ENCODE results near the gene MAP2K7.
A peak's percentile ranks its signal among the peaks of the same experiment; 100 is the strongest.
"Not testable (repeated sequence)": the region's sequence is repeated elsewhere in the genome, so short reads cannot be mapped to it uniquely, and the experiment has no call there.

The MAP2K7 gene

DNA sequence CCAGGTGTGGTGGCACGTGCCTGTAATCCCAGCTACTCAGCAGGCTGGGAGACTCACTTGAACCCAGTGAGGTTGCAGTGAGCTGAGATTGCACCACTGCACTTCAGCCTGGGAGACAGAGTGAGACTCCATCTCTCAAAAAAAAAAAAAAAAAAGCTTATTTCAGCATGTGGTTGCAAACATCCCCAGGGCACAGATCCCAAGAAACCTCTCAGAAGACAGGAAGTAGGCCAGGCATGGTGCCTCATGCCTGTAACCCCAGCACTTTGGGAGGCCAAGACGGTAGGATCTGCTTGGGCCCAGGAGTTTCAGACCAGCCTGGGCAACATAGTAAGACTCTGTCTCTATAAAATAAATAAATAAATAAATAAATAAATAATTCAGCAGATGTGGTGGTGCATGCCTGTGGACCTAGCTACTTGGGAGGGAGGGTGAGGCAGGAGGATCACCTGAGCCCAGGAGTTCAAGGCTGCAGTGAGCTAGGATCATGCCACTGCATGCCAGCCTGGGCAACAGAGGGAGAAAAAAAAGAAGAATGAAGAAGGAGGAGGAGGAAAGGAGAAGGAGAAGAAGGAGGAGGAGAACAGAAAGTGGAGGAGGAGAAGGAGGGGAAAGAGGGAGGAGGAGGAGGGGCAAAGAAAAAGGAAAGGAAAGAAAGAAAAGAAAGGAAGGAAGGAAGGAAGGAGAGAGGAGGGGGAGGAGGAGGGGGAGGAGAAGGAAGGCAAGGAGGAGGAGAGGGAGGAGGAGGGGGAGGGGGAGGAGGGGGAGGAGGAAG, 19.7 kb upstream of the MAP2K7 start:
- TF ChIP-seq, protein P1, sequence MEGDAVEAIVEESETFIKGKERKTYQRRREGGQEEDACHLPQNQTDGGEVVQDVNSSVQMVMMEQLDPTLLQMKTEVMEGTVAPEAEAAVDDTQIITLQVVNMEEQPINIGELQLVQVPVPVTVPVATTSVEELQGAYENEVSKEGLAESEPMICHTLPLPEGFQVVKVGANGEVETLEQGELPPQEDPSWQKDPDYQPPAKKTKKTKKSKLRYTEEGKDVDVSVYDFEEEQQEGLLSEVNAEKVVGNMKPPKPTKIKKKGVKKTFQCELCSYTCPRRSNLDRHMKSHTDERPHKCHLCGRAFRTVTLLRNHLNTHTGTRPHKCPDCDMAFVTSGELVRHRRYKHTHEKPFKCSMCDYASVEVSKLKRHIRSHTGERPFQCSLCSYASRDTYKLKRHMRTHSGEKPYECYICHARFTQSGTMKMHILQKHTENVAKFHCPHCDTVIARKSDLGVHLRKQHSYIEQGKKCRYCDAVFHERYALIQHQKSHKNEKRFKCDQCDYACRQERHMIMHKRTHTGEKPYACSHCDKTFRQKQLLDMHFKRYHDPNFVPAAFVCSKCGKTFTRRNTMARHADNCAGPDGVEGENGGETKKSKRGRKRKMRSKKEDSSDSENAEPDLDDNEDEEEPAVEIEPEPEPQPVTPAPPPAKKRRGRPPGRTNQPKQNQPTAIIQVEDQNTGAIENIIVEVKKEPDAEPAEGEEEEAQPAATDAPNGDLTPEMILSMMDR (IDR thresholded peaks at IDR 0.05; ENCODE audit: extremely low read depth, missing control alignments) = no peak
- DNase-seq (ENCODE audit: low spot score) = no peak

DNA sequence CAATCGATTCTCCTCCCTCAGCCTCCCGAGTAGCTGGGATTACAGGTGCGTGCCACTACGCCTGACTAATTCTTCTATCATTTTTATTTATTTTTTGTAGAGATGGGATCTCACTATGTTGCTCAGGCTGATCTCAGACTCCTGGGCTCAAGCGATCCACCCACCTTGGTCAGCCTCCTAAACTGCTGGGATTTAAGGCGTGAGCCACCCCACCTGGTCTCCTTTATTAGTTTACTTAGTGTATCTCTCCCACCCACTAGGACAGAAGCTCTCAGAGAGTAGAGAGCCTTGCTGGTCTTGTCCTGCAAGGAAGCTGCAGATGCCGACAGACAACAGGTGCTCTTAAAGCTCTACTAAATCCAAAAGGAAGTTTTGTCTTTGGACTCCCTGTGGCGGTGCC, 17.9 kb upstream of the MAP2K7 start:
- no peak for DNase-seq (ENCODE audit: low spot score)
- TF ChIP-seq, protein P1 (IDR thresholded peaks at IDR 0.05; ENCODE audit: extremely low read depth, missing control alignments) = no peak

DNA sequence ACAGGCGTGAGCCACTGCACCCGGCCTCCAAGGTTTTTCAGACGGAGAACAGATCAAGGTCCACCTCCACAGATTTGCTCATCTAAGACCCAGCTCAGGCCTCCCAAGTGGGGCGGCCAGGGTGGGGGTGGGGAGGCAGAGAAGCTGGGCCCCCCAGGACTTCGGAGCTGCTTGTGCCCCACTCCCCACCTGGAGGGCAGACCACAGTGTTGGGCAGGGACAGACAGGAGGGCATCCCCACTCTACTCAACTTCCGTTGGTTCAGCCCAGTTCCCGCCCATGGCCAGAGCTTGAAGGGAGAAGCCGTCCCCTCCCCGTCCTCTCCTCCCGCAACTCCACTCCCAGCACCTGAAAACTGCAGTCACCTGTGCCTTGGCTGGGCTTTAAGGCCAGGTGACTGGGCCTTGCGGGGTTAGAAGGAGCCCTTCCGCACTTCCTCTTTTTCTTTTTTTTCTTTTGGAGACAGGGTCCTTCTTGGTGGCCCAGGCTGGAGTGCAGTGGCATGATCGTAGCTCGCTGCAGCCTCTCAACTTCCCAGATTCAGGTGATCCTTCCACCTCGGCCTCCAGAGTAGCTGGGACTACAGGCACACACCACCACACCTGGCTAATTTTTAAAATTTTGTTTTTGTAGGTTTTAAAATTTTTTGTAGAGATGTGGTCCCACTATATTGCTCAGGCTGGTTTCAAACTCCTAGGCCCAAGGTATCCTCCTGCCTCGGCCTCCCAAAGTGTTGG, 16.1 kb upstream of the MAP2K7 start:
- no peak for DNase-seq (ENCODE audit: low spot score)
- TF ChIP-seq, protein P1 (IDR thresholded peaks at IDR 0.05; ENCODE audit: extremely low read depth, missing control alignments) = no peak

DNA sequence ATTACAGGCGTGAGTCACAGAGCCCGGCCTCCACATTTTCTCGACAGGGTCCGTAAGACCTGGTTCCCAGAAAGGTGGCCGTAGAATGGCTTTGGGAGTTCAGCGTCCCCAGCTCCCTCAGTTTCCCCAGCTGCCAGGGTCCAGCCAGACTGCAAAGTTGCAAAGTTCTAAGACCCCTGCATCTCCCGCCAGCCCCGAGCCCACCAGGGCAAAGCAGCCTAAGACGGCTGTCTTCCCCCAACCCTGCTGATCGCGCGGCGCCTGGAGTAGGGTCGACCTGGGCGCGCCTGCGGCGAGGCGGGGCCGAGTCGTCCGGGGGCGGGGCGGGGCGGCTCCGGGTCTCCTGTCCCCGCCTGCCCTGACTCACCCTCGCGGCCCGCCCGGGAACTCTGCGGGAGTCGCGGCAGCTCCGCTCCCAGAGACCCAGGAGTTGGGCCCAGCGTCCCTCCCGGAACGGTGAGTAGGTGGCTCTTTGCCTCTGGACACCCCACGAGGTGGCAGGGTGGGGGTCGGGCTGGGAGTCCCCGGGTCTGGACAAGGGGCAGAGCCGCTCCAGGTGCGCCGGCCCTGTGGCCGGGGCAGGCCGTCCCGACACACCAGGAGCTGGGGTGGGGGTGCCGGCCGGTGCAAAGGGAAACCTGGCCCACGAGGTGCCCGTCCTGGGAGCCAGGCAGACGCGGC, 15.4 kb upstream of the MAP2K7 start, which contains the start of gene LRRC8E:
Gene LRRC8E (plus strand): TSS at position 366 of the 681 bp plus-strand sequence. CDS start 7,094 bp downstream, outside the sequence.
- TF ChIP-seq, protein P1 (IDR thresholded peaks at IDR 0.05; ENCODE audit: extremely low read depth, missing control alignments) = no peak
- DNase-seq (ENCODE audit: low spot score) = peak; percentile 26

DNA sequence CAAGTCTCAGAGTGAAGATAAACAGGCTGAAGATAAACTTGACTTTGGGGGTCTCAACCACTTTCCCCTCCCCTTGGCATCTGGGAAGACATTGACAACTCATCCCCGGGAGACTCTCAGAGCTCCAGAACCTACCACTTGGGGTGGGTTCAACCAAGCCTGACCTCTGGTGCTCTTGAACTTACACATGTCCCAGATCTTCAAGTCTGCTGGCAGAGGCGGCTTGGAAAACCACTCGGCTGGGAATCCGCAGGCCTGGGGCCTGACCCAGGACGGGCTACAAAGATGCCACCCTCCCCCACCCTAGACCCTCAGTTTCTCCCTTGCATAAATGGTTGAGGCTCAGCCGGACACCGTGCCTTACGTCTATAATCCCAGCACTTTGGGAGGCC, 14.9 kb upstream of the MAP2K7 start:
- TF ChIP-seq, protein P1 (IDR thresholded peaks at IDR 0.05; ENCODE audit: extremely low read depth, missing control alignments) = no peak
- DNase-seq (ENCODE audit: low spot score) = peak; percentile 19

DNA sequence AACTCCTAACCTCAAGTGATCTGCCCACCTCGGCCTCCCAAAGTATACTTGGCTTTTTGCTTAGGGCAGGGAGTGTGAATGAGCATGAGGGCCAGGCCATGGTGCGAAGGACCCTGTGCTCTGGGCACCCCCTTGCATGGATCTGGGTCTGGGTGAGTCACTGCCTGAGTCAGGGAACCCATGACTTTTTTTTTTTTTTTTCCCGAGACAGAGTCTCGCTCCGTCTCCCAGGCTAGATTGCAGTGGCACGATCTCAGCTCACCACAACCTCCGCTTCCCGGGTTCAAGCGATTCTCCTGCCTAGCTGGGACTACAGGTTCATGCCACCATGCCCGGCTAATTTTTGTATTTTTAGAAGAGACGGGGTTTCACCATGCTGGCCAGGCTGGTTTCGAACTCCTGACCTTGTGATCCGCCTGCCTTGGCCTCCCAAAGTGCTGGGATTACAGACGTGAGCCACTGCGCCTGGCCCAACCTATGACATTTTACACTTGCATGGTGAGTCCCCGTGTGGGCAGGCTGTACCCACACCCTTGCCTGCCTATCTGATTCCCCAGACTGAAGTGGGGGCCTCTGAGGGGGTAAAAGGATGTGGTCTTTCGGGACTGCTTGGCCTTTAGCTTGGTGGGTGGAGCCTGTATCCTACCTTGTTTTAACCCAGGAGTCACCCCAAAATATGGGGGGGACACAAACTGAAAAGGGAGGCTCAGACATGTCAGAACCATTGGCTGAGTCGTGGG, 10.1 kb upstream of the MAP2K7 start:
- DNase-seq (ENCODE audit: low spot score) = not testable (repeated sequence)

DNA sequence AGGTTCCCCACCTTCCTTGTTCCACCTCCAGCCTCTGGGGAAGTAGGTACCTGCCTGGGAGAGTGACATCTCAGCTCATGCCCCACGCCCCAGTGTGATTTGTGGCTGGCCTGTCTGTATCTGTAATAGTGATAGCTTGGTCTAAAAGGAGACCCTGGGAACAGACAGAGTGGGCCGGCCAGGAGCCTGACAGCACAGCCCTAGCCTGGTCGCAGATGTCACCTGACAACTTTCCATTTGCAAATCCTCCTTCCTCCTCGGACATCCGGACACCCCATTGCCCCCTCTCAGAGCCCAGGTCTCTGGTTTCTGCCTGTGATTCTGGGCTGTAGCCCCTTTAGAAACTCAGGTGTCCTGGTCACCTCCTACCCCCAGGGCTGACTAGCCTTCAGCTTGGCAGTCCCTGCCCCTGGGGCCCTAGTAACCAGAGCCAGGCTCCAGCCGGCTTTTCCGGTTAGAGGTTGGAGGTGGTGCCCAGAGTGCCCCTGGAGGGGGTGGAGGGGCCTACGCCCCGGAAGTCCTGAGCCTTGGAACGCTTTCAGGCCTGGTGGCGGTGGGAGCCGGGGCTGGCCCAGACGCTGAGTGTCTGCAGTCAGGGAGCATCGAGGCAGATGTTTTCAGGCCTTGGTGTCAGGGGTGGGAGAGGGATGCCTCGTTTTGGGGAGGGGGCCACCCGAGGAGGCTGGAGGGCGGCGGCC, 8.9 kb upstream of the MAP2K7 start:
- TF ChIP-seq, protein P1 (IDR thresholded peaks at IDR 0.05; ENCODE audit: extremely low read depth, missing control alignments) = no peak
- DNase-seq (ENCODE audit: low spot score) = no peak

Data from GM20000 (cell line).